Measurements from ENCODE around the gene PCDHA12.

DNA sequence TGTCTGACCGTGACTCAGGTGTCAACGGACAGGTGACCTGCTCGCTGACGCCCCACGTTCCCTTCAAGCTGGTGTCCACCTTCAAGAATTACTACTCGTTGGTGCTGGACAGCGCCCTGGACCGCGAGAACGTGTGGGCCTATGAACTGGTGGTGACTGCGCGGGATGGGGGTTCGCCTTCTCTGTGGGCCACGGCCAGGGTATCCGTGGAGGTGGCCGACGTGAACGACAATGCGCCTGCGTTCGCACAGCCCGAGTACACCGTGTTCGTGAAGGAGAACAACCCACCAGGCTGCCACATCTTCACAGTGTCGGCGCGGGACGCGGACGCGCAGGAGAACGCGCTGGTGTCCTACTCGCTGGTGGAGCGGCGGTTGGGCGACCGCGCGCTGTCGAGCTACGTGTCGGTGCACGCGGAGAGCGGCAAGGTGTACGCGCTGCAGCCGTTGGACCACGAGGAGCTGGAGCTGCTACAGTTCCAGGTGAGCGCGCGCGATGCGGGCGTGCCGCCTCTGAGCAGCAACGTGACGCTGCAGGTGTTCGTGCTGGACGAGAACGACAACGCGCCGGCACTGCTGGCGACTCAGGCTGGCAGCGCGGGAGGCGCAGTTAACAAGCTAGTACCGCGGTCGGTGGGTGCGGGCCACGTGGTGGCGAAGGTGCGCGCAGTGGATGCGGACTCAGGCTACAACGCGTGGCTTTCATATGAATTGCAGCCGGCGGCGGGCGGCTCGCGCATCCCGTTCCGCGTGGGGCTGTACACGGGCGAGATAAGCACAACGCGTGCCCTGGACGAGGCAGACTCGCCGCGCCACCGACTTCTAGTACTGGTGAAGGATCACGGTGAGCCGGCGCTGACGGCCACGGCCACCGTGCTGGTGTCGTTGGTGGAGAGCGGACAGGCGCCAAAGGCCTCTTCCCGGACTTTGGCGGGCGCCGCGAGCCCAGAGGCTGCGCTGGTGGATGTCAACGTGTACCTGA, 4.6 kb upstream of the PCDHA12 start:
- TF ChIP-seq CTCF (IDR thresholded peaks at IDR 0.05; ENCODE audit: low read depth, low read length, missing input control) (no peak), TAF1 (conservative IDR thresholded peaks at IDR 0.05) (no peak), ATF3 (IDR thresholded peaks at IDR 0.05) (no peak), SP1 (IDR thresholded peaks at IDR 0.05) (no peak), GABPA (IDR thresholded peaks at IDR 0.05 in 1 of 2, conservative IDR thresholded peaks at IDR 0.05 in 1 of 2) (no peak), ZBTB33 (IDR thresholded peaks at IDR 0.05) (no peak), REST (IDR thresholded peaks at IDR 0.05) (no peak), MAX (IDR thresholded peaks at IDR 0.05) (no peak), EGR1 (IDR thresholded peaks at IDR 0.05; ENCODE audit: low read depth in 2 of 2) (no peak), JUND (IDR thresholded peaks at IDR 0.05) (no peak), RAD21 (IDR thresholded peaks at IDR 0.05) (no peak), HNF4G (IDR thresholded peaks at IDR 0.05) (no peak), YY1 (IDR thresholded peaks at IDR 0.05) (no peak)

All from liver (tissue), 3 donors.